ENCODE measurements around the gene BABAM2.
"Not testable (repeated sequence)": the region's sequence is repeated elsewhere in the genome, so short reads cannot be mapped to it uniquely, and the experiment has no call there.

The BABAM2 gene

DNA sequence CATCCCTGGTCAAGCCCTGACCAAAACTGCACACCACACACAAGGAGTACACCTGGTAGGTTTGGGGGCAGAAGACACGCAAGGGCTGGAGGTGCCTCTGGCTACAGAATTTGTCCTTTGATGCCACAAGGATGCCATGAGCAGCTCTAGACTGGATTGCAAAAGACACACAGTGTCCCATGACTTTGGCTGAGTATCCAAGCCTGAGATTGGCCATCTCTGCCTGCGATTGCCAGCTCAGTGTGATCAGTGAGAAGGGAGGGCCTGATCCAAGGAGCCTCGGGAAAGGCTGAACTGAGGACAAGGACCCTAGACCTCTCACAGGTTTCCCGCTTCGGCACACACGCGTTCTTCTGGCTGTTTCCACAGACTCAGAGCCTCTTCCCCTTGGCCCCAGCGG is 442.2 kb downstream of the BABAM2 start:
- DNase-seq (ENCODE audit: low spot score): no peak

DNA sequence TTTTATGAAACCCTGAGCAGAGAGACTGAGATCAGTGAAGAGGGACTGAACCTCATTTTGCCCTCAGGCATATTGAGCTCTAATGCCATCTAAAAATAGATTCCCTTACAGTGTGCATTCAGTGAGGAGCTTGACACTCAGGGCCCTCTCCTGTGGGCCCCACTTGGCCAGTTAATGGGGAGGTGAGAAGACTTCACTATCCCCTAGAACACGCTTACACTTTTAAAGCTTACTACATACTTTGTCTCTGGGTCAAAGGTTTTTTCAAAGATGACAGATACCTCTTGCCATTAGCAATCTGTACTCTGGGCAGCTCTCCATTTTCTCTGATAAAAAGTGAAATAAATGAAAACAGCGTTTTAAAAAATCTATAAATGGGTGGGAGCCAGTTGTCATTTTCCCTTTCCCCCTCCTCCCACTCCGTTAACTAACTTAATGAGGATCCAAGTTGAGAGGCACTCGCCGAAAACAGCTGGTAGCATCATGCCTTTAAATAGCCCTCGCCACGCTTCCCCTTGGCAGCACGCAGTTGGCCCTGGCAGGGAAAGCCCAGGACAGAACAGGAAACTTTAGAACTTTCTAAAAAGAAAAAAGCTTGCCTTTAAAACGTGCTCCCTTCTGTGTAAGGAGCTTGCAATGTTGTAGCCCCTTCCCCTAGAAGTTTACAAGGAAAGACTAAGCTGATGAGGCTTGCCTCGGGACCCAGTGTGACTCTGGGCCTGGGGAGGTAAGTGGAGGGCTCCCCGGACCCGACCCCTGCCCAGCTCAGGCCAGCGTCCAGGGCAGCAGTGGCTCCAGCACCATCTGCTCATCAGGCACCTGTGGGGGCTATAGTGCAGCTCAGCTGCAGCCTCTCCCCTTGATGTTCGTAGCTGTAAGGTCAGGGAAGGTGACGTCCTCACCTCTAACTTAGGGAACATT is 443.3 kb downstream of the BABAM2 start:
- DNase-seq (ENCODE audit: low spot score): no peak

DNA sequence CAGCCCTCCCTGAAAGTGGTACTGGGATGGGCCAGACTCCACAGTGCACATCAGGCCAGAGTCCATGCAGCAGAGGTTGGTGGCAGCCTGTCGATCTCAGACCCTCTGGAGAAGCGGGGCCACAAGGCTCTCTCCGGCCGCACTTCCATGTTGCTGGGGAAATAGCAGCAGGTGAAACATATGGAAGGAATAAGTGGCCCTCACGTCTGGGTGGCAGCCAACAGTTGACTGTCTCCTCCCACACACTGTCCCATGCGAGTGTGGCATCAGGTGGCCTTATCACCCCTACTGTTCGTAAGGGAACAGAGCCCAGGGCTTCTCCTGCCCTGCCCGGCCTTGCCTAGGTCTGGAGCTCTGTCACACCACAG is 444.0 kb downstream of the BABAM2 start:
- DNase-seq (ENCODE audit: low spot score): no peak

DNA sequence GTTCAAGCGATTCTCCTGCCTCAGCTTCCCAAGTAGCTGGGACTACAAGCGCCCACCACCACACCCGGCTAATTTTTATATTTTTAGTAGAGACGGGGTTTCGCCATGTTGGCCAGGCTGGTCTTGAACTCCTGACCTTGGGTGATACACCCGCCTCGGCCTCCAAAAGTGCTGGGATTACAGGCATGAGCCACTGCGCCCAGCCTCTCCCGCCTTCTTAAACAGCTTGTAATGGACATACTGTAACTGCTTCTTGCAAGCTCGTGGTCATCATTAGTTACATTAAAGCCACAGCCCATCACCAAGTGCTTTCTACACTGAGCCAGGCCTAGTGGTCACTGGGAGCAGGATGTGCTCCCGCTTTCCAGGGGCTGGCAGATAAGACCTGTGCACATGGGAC is 444.7 kb downstream of the BABAM2 start:
- DNase-seq (ENCODE audit: low spot score): not testable (repeated sequence)

DNA sequence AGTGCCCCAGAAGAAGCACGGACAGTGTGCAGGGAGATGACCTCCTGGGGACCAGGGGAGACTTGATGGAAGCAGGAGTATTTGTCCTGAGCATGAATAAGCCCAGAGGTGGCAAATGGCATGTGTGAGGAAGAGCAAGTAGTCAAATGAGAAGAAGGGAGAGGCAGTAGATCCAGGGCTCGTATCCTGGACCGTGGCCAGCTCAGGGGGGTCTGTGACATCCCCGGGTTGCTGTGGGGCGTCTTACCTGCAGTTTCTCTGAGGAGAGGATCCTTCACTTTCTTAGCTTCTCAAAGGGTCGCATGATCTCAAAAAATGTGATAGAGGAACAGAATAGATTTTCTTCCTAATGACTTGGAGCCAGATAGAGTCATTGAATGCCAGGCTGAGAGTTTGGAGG is 445.1 kb downstream of the BABAM2 start:
- DNase-seq (ENCODE audit: low spot score): no peak

DNA sequence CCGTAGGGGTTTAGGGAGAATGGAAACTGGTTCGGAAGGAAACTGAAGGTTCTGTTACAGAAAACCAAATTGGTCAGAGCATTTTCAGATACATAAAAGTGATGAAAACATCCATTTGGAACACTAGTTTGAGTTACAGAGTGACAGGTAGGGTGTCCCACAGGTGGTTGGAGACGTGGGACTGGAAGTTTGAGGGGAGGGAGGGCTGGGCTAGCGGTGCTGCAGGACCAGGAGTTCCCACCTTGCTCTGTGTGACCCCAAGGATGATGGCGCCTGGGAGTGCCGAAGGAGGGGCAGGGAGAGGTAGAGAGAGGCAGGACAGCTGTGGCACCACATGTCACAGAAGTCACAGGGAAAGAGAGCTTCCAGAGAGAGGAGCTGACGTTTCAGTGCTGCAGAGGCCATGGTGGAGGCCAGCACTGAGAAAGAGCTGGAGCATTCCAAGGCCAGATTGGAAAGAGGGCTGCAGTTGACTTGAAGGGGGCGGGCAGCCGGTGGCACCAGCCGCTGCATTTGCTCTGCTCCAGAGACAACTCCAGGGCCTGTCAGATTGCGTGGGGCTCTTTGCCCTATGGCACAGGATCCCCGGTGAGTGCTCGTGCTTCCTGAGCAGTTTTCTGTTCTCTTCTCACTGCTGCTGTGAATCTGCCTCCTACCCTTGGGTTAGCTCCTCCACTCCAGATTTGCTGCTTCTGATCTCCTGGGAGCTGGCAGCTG is 445.9 kb downstream of the BABAM2 start:
- no peak for DNase-seq (ENCODE audit: low spot score)

DNA sequence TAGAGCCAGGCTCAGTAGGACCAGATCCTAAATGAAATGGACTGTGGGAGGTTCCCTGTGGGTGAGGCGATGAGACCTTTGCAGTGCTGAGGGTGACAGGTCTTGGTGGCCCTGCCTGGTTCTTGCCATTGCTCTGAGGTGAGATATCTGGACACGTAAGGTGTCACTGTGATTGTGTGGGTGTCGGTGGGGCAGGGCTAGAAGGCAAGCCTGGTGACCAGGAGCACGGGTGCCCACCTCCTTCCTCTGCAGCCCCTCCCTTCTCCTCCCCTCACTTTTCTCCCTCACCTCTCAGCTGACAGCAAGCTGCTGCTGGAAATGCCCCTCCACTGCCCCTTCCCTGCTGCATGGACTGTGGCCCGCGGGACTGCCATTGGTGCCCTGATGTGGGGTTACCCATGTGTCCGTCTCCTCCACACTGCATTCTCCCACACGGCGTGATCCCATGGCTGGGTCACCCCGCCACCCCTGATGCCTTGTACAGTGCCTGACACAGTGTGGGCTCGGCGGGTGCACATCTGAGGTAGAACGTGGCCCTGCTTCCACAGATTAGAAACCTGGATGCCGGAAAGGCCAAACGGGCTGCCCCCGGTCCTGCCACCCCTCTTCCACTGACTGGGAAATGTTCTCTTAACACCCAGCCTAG is 446.6 kb downstream of the BABAM2 start:
- DNase-seq (ENCODE audit: low spot score): no peak

DNA sequence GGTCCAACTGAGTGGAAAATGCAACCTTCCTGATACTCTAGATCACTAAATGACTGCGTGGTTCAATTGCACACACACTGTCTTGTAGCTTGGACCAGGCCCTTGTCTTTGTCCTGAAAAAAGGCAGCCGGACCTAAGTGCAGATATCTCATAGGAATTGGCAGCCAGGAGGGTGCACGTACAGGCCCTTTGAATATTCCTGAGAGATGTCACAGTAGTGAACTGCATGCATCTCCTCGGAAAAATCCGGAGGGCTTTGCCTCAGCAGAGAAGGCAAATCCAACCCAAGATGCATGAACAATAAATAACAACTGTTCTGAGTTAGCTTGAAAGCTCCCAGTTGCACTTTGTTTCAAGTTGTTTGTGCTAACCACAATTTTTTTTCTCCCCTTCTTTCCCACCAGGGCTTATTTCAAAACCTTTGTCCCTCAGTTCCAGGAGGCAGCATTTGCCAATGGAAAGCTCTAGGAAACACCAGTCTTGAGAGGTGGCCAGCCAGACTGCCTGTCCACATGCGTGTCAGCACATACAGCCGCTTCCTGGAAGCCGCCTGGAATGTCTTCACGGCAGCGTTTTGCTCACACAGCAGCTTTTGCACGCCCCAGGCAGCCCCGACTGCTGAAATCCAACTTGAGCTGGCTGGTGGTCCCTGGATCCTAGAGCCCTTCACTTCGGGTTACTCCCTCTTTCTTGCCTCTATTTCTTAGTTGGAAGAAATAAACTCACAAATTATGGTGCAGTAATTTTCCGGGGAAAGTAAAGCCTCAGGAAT is 447.7 kb downstream of the BABAM2 start:
- peak; percentile 23 for DNase-seq (ENCODE audit: low spot score)

DNA sequence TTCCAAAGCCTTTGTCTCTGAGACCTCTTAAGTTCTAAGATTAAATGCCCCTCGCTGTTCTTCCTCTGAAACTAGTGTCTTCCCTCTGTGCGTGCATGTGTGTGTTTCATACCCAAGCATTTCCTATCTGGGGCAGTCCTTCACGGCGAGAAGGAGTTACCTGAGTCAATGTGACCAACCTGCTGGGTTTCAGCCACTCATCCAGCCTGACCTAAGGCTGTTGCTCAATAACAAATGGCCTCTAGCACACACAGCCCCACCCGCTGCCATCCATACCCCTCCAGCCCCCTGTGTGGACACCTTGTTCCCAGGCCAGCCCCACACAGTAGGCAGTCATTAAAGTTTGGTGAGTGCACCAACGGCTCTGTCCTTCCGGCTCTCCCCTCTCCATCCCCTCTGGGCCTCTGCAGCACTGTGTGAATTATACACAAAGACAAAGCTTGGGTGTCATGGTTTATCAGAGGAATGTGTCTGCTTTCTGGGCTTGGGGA is 448.3 kb downstream of the BABAM2 start:
- peak; percentile 34 for DNase-seq (ENCODE audit: low spot score)

DNA sequence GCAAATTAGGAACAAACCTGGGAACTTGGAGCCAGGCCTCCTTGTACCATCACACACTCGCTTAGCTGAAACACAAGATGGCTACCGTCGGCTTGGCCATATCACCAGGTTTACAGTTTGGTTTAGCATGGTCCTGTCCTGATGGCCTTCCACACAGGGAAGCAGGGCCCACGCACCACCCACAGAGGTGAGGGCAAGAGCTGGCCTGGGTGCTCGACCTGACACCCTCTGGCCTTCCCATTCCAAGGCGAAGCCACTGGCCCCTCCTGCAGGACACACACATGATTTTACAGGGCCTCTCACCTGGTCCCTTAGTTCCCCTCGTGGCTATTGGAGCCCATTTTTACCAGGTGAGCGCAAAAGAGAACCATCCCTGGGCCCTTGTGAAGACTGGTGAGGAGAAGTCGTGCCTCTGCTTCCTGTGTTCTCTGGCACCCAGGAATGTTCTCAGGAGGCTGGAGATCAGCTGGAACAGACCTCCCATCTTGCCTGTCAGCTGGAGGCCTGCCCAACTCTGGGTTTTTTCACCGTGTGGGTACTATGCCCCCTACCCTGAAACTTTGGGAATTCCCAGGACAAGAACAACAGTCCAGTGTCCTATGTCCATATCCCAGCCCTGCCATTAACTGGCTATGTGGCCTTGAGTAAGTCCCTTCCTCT is 449.1 kb downstream of the BABAM2 start:
- DNase-seq (ENCODE audit: low spot score): no peak

DNA sequence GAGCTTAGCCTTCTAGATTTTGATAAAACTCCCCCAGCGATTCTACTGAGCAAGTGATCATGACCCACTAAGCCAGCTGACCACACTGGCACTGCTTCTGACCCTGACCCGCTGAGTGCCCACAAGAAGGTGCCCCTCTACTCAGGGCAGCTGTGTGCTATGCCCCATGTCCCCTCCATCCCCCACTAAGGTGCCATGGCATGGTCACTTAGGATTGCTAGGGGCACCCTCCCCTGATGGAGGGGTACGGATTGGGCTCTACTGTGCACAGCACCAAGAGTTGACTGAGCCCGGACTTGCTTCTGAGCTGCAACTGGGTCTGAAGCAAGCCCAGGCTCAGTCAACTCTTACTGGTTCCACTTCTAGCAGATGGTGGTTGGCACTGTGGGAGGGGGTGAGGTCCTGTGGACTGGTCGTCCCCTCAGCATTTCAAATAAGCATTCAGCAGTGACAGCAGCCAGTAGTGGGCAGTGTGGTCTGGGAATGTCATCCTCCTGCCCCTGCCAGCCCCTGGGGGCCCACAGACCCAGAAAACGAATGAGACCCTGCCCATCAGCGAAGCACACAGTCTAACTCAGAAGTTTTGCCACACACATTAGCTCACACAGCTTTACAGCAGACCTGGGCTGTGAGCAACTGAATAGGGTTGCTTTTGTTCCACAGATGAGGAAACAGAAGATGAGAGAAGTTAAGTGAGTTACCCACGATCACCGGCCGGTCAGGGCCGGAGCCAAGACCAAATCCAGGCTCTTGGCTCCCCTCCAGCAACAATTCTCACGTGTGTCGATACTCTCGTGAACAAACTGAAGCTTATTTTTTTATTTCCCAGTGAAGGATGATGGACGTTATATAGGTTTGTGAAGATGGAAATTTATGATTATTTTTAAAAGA is 450.0 kb downstream of the BABAM2 start:
- no peak for DNase-seq (ENCODE audit: low spot score)

DNA sequence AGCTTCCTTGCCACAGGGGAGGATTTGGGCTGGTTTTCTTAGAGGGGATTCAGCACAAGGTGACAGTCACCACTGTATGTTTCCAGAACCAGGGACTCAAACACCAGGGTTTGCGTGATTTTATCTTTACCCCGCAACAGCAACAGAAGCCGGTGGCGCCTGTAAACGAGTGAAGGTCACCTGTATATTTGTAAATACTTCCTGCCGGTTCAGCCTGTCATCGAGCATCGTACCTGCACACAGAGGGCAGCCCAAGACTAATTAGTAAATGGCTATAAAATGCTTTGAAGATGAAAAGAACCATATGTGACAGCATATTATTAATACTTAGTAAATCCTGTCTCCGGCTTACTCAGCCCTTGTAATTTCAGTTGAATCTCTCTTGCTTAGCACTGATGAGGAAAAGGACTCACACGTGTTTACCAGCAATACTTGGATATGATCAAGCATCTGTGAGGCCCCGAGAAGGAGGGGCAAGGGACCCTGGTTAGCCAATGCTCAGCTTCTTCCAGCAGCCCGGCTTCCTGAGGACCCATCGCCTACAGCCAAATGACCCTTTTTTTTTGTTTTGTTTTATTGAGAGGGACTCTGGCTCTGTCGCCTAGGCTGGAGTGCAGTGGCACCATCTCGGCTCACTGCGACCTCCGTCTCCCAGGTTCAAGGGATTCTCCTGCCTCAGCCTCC is 450.8 kb downstream of the BABAM2 start:
- no peak for DNase-seq (ENCODE audit: low spot score)

DNA sequence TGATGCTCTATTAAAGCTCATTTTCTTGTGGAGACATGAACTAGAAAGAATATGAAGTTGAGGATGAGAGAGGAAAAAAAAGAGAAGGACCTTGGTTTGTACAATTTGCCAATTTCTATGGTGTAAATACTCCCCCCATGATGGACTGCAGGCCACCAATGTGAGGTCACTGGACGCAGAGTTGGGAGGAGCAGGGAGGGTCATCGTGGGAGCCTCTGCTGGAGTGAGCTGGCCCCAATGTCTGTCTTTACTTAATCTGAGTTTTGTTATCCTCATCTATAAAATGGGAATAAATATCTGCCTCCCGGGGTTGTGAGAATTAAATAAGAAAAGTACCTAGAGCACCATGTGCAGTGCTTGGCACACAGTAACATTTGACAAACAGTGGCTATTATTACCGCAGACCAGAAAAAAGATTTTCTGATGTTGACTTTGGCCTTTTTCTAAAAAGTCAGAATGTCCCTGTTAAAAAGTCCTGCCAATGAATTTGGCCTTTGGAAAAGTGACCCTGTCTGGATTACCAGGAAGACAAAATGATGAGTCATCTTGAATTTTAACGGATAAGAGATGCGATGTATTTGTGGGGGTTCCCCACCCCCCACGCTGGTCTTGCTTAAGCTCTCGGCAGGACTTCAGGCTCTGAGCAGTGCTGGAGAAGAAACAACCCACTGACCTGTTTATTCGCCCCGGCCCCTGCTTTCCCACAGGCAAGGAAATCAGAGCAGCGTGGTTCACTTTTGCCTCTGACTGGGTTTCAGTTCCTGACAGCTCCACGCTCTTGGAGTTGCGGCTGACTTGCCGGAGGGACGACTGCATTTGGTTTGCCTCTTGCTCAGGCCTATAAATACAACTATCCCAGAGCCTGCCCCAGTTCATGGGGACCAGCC is 451.8 kb downstream of the BABAM2 start:
- DNase-seq (ENCODE audit: low spot score): no peak

DNA sequence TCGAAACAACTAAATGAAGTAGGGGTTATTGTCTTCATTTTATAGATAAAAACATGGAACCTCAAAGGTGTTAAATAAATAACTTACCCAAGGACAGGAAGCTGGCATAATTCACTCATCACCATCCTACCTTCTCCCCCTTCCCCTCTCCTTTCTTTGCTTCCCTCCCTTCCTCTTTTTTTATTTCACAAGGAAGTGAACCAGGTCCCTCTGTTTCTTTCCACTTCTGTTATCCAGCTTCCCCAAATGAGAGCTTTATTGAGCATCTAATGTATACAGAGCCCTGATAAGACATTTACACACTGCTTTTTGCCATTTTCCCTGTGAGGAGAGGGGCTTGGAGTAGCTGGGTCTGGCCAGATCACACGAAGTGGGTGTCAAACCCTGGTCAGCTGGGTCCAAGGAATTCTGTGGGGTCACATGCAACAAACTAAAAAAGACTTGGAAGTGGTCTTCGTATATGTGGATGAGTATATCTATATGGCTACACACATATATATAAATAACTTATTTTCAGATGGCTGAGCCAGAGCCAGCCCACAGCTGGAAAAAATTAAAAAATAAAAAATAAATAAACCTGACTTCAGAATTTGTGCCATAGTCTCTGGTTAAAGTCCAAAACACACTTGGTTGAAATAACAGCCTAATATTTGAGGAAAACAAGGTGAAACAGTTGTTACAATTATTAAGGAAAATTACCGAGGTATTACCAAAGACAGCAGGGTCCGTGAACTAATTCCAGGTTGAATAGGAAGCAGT is 452.8 kb downstream of the BABAM2 start:
- DNase-seq (ENCODE audit: low spot score): no peak

DNA sequence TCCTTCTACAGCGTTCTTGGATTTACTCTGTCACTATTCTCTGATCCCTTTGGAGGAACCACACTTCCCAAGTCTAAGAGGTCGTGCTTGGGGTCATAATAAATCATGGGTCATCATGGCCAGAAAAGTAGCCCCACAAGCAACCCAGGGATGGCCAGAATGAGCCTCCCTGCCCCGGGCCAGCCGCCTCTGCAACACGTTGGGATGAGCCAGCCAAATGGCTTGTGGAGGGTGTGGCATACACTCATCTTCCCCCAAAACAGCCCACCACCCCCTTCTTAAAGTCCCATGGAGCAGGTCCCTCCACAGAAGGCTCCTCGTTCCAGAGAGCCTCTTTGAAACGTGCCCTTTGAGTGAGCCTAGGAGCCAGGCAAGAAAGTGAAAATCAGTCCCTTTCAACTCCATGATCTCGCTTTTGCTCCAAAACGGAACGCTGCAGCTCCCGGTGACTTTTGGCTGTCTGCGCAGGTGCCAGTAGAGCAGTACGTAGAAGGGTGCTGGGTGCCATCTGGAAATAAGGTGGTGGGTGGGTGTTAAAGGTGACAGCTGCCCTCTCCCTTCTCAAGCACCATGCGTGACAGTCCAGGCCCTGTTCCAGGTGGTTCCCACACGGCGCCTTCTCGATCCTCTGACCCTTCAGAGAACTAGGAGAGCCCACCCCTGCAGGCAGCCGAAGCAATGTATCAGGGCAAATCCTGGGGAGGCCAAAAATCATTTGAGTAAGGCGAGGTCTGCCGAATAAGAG is 453.6 kb downstream of the BABAM2 start:
- no peak for DNase-seq (ENCODE audit: low spot score)

DNA sequence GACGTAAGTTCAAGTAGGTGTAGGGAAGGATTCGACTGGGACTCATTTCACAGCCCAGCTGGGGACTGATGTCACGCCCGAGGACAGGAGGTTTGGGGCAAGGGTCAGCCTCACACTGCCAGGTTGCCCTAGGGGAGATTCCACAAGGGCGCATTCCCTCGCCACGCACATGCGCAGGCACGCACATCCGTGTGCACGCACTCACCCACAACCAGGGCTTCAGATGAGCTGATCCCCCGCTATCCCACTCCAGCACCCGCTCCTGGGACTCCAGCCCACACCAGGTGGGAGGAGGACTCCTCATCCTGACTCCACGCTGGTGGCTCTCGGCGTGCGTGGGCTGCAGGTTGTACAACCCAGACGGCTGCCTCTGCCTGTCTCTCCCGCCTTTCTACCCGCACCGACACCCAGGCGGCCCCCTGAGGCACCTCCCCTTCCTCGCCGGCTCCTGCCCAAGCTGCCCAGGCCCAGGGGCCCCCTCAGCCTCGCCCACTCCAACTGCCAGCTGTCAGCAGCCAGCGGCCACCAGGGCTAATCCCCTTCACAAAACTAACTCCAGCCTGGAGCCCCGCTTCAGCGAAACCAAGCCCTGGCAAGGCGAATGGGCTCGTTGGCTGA is 454.3 kb downstream of the BABAM2 start:
- DNase-seq (ENCODE audit: low spot score): no peak

DNA sequence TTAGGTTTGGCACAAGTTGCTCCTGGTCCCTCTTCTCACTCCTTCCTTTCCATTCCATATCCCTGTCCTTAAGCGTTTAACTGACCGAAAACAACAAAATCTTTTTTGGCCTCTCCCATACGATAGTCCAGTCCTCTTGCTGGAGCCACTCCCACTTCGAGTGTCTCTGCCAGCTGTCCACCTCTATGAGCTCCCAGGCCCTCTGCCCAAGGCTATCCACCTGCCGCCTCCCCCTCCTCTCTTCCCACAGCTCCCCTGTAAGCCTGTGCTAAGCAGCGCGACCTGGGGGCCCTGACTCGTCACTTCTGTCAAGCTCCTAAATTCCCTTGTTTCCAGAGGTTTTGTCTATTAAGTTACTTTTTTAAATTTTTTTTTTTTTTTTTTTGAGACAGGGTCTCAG is 455.1 kb downstream of the BABAM2 start:
- no peak for DNase-seq (ENCODE audit: low spot score)

Data from LoVo (cell line).